Adipose tissue (tissue), 3 donors: Measurements from ENCODE around the gene PRKCD. TPM values are rescaled to one million over a fixed set of nuclear protein-coding genes. Genes with fewer than 3 reads are reported as not detected.

Source experiments
- H3K27ac ChIP-seq: one replicate; pipeline ENCODE4 v1.5.1; 2013; ENCODE audit warnings: low read depth, low read length
- WGBS, 3 donors: extraction: QIAGEN DNeasy Blood & Tissue Kit; methylation state at CpG; one replicate each; pipeline ENCODE4 v1.1.7; 2013; 5-methylcytosine and 5-hydroxymethylcytosine counted together
- polyA plus RNA-seq, 3 donors: library from polyadenylated mRNA; stranded (reverse); fragments of 200-250 nt; gene quantifications; one replicate each; pipeline ENCODE4 v1.2.3, GENCODE V29; 2013
- donor health status: healthy with polysubstance abuse.
- donor health status: Bipolar disorder and iron deficiency.
- donor health status: healthy.

The PRKCD gene
- polyA plus RNA-seq, 3 donors: 20.7 to 73.0 (median 29.6) TPM

DNA sequence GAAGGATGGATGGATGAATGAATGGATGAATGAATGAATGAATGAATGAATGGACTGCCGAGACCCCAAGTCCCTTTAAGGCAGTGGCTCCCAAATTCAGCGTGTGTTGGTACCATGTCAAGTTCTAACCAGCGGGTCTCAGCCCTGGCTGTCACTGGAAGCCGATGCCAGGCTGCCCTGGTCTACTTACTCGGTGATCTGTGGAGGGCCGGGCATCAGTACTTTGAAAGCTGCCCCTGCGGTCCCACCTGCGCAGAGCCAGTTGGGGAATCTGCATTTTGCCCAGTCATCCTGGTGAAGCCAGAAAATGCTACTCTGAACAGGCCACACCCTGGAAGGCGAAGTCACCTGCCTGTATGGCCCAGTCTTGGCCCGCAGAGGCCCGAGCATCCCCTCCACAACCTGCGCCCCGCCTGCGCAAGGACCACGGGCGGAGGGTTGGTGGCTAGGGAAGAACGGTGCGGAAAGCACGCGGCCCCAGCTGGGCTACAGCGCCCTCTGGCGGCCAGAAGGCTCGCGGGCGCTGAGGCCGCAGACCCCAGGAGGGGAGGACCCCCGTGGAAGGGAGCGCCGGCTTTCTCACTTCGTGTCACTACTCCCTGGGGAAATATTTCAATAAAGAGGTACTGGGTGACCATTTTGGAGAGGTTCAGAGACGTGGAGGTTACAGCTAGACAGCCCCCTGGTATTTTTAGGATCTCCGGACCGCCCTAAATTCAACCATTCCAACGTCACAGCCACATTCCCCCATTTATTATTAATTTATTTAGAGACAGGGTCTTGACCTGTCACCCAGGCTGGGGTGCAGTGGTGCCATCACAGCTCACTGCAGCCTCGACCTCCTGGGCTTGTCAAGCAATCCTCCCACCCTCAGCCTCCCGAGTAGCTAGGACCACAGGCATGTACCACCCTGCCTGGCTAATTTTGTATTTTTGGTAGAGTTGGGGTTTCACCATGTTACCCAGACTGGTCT is 34.9 kb downstream of the PRKCD start:
- H3K27ac ChIP-seq: no peak overlapping the region
- 23 to 24% (median 24%) methylated on average over 36 of the region's 36 CpGs for WGBS, 3 donors

DNA sequence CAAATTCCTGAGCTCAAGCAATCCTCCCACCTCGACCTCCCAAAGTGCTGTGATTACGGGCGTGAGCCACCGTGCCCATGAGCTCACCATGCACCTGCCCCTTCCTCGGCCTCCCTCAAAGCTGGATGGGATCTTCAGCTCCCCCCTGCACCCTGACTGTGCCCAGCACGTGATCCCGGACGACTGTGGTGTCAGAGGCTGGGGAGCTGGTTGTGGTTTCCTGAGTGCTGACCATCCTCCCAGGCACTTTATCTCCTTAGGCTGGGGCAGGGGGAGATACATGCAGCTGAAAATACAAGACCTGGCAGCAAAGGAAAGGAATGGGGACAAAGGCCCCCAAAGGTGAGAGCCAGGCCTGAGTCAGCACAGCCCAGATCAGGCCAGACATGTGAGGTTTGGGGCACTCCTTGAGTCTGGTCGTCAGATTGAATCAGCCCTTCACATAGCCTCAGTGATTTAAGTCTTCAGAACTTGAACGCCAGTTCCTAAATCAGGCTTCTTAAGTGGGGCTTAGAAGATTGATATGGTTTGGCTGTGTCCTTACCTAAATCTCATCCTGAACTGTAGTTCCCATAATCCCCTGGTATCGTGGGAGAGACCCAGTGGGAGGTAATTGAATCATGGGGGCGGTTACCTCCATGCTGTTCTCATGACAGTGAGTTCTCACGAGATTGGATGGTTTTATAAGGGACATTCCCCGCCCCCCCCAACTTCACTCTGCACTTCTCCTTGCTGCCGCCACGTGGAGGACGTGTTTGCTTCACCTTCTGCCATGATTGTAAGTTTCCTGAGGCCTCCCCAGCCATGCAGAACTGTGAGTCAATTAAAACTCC is 35.8 kb downstream of the PRKCD start:
- WGBS, 3 donors: 47 to 75% (median 55%) methylated on average over 17 of the region's 17 CpGs
- no peak overlapping the region for H3K27ac ChIP-seq

DNA sequence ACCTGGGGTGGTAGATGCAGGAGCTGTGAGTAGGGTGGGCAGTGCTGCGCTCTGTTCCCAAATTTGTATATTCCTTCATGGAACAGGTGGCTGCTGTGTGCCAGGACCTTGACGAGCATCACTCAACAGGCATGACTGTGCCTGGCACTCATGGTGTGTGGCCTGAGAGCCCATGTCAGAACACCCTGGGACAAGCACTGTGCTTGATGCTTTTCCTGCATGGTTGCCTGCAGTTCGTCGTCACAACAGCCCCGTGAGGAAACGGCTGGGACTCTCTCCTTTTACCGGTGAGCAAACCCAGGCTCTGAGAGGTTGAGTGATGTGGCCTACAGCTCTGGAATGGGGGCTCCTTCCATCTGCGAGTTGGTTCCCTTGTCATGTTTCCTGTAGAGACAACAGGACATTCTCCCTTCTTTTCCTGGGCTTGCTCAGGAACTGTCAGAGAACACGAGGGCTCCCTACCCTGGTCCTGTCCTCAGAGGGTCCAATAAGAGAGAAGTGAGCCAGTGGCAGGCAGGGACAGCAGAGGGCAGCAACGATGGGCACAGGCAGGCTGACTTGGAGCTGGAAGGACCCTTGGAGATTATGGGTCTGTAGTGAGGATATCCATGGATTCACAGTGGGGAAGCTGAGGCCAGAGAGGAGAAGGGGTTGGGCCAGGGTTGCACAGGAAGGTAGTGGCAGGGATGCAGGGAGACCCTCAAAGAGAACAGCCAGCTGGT is 37.4 kb downstream of the PRKCD start:
- 65 to 74% (median 73%) methylated on average over 10 of the region's 10 CpGs for WGBS, 3 donors

DNA sequence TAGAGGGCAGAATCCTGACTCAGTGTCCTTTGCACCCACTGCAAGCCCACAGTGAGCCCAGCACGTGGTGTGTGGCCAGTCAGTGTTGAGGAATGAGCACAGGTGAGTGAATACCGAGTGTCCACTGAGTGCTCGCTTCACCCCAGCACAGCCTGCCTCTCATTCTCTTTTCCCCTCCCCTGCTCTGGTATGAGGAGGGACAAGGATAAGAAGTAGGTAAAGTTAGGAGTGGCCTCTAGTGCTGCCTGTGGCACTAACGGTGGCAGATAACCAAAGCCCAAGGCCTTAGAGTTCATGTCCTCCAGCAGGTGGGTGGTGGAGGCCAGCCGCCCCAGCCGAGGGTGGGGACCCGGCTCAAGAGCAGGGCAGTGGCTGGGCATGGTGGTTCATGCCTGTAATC is 38.0 kb downstream of the PRKCD start:
- WGBS, 3 donors: 68 to 84% (median 78%) methylated on average over 7 of the region's 7 CpGs
- H3K27ac ChIP-seq: no peak overlapping the region

More for the DNA sequence above, 37.4 kb downstream of the PRKCD start:
- H3K27ac ChIP-seq: no peak overlapping the region

DNA sequence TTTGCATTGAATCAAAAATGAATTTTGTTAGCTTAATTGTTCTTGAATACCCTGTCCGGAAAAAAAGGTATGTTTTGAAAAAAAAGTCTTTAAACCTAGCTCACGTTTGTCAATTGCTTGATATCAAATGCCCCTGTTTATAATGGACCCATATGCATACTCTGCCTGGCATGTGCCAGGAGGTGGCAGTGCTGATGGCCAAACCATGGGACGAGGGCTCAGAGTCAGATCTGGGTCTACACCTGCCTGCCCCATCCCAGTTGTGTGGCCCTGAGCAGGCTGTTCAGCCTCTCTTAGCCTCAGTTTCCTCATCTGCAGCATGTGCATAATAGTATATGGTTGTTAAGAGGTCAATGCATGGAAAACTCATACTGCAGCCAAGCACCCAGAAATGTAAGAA is 38.8 kb downstream of the PRKCD start:
- no peak overlapping the region for H3K27ac ChIP-seq
- WGBS, 3 donors: 68 to 77% (median 71%) methylated on average over 3 of the region's 3 CpGs

DNA sequence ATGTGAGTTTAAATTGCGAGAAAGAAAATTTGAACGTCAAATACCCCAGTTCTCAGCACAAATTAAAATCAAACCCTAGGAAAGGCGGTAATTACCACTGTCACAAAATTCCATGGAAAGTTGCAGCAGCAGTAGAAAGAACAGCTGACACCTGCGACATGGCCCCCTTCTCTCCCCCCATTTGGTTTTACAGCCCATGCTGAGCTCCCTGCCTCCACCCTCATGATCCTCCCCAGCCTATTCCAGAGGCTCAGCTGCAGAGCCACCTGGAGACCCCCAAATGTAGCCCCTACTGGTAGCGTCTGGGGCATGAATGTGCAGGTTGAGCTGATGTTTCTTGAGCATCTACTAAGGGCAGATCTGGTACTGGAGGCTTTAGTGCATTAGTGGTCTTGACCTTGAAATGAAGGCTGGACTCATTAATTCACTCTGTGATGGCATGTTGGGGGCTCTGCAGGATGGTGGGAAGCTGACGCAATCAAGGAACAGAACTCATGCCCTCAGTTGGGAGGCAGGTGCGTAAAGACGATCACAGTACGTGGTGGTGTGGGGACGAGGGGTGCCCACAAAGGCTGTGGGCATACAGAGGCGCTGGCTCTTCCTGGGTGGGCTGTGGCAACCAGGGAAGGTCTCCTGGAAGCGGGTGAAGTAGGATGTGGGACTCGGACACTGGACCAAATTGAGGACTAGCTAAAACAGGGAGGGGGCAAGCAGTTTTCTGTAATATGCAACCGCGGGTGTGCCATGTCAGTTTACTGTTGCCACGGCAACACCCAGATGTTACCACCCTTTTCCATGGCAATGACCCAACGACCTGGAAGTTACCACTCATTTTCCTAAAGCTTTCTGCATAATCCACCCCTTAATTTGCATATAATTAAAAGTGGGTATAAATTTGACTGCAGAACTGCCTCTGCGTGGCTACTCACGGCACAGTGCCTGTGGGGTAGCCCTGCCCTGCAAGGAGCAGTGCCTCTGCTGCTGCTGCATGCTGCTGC is 39.8 kb downstream of the PRKCD start:
- WGBS, 3 donors: 82 to 90% (median 83%) methylated on average over 19 of the region's 19 CpGs

DNA sequence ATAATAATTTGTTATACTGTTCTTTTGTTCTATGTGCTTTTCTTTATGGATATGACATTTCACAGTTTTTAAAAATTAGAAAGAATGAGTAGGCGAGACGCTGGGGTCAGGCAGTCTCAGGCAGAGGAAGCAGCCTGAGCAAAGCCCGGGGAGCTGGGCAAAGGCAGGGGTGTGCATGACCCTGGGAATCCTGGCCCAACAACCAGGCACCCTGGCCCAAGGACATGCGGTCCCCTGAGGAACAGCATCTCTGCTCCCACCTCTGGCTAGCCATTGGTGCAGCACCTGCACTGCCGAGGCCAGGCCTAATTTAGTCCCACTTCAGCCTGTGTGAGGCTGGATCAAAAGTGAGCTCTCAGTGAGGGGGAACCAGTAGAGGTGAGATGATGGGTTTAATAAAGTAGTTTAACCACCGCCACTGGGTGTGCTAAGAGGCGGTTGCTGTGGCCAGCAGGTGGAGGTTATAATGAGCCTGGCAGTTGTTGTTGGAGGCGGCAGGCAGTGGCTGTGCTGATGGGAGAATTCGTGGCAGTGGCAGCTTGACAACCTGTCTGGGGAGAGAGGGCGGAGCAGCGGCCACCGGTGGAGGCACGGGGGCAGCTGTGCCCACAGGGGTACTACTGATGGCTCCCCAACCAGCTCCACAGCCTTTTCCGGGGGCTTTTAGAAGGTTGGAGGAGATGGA is 41.5 kb downstream of the PRKCD start:
- H3K27ac ChIP-seq: no peak overlapping the region
- 64 to 85% (median 82%) methylated on average over 12 to 14 of the region's 14 CpGs for WGBS, 3 donors

More for the DNA sequence above, 39.8 kb downstream of the PRKCD start:
- H3K27ac ChIP-seq: no peak overlapping the region

DNA sequence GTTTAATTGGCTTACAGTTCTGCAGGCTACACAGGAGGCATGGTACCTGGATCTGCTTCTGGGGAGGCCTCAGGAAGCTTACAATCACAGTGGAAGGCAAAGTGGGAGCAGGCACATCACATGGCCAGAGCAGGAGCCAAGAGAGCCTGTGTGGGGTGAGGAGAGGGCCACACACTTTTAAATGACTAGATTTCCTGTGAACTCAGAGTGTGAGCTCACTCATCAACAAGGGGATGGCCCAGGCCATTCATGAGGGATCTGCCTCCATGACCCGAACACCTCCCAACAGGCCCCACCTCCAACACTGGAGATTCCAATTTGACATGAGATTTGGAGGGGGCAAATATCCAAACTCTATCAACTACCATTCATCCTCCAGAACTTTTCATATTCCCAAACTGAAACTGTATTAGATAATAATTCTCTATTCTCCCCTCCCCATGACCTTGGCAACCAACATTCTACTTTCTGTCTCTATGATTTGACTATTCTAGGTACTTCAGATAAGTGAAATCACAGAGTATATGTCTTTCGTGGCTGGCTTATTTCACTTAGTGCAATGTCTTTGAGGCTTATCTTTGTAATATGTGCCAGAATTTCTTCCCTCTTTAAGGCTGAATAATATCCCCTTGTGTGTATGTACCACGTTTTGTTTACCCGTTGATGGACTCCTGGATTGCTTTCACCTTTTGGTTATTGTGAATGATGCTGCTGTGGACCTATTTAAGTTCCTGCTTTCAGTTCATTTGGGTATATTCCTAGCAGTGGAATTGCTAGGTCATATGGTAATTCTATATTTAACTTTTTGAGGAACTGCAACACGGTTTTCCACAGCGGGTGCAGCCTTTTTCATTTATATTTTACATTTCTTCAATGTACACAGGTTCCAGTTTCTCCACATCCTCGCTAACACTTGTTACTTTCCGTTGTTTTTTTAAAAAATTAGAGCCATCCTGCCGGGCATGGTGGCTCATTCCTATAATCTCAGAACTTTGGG is 51.0 kb downstream of the PRKCD start:
- WGBS, 3 donors: 62 to 79% (median 68%) methylated on average over 9 of the region's 9 CpGs
- H3K27ac ChIP-seq: no peak overlapping the region

DNA sequence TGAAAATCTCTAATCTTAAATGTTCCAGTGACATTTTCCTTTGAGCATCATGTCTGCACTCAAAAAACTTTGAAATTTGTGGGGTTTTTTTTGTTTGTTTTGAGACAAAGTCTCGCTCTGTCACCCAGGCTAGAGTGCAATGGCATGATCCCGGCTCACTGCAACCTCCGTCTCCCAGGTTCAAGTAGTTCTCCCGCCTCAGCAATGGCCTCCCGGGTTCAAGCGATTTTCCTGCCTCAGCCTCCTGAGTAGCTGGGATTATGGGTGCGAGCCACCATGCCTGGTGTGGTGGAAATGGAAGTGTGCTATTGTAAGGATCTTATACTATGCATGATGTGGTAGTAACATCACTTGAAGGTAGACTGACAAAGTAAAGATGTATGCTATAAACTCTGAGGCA is 52.3 kb downstream of the PRKCD start:
- WGBS, 3 donors: 93 to 95% (median 95%) methylated on average over 7 of the region's 7 CpGs

DNA sequence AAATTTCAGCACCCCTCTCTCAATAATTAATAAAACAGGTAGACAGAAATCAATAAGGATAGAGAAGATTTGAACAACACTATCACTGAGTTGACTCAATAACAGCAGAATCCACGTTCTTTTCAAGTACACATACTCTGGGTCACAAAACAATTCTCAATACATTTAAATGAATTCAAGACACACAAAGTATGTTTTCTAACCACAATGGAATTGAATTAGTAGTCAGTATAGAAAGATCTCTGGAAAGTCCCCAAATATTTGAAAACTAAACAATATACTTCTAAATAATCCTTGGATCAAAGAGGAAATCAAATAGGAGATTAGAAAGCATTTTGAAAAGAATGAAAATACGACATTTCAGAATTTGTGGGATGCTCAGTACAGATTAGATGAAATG is 54.8 kb downstream of the PRKCD start:
- H3K27ac ChIP-seq: no peak overlapping the region
- WGBS, 3 donors: 59 to 75% (median 70%) methylated on average over 2 of the region's 2 CpGs

More for the DNA sequence above, 52.3 kb downstream of the PRKCD start:
- H3K27ac ChIP-seq: no peak overlapping the region

DNA sequence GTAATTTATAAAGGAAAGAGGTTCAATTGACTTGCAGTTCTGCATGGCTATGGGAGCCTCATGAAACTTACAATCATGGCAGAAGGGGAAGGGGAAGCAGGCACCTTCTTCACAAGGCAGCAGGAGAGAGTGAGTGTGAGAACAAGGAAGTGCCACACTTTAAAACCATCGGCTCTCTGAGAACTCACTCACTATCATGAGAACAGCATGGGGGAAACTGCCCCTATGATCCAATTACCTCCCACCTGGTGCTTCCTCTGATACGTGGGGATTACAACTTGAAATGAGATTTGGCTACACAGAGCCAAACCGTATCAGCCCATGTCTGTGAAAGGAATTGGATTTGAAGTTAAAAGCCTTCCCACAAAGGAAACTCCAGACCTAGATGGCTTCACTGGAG is 55.7 kb downstream of the PRKCD start:
- no peak overlapping the region for H3K27ac ChIP-seq
- WGBS, 3 donors: 40 to 44% (median 43%) methylated on average over 3 of the region's 3 CpGs

DNA sequence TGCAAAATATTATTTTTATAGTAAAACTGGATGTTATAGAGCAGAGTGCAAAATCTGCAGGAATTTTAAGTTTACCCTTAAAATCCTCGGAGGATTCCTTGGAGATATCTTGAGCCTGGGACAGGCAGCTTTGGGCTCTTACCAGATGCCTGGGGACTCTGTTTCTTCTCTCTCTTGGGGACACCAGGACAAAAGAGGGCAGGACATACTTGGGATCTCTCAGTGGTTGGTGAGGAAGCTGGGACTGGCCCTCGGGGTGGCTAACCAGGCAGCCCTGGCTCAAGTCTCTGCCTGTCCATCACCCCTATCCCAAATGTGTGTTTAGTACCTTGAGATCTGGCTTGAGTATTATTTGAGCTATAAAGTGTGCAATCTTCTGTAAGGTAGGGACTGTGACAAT is 56.2 kb downstream of the PRKCD start:
- H3K27ac ChIP-seq: no peak overlapping the region
- 60 to 90% (median 83%) methylated on average over 2 of the region's 2 CpGs for WGBS, 3 donors

DNA sequence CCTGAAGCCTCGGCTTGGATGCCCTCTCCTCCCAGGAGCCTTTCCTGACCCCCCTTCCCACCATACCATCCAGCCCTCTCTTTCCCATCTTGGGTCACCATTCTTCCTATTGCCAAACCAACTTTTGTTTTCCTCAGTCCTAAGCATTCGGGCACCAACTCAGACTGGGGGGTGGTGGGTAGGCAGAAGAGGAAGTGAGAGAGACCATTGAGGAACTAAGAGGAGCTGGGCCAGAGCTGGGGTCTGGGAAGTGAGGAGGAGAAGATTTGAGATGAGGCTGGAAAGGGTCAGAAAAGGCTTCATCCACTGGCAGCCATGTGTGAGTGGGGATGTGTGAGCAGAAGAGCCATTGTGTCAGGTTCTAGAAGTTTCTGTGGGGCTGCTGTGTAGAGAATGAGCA is 57.1 kb downstream of the PRKCD start:
- no peak overlapping the region for H3K27ac ChIP-seq
- 46 to 88% (median 47%) methylated on average over 2 of the region's 2 CpGs for WGBS, 3 donors

DNA sequence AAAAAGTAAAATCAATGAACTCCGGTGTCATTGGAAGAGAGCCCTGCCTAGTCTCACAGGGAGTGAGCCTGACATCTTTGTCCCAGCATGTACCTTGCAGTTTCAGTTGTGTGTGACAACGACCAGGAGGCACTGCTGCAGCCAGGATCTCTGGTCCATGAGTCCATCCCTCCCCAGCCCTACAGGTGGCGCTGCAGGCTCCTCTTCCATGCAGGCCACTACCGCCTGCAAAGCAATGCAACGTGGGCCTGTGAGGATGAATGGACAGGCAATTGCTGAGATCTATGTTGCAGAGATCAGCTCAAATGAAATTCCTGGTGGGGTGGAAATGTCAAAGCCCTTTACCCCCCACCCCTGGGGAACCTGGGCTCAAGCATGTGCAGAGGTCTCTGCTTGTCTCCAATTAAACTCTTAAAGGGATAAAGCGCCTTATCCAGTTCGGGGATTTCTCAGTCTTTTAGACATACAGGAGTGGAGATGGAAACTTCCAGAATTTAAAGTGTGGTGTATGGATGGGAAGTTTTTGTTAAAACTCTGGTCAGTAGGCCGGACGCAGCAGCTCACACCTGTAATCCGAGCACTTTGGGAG is 59.0 kb downstream of the PRKCD start:
- 42 to 46% (median 45%) methylated on average over 10 of the region's 10 CpGs for WGBS, 3 donors
- no peak overlapping the region for H3K27ac ChIP-seq

DNA sequence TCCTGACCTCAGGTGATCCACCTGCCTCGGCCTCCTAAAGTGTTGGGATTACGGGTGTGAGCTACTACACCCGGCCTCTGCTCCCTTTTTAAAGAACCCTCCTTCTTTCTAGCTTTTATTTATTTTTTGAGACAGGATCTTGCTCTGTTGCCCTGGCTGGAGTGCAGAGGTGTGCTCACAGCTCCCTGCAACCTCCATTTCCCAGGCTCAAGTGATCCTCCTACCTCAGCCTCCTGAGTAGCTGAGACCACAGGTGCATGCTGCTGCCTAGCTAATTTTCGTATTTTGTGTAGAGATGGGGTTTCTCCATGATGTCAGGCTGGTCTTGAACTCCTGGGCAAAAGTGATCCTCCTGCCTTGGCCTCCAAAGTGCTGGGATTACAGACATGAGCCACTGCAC is 60.3 kb downstream of the PRKCD start:
- WGBS, 3 donors: 80 to 96% (median 83%) methylated on average over 4 of the region's 4 CpGs
- H3K27ac ChIP-seq: no peak overlapping the region

DNA sequence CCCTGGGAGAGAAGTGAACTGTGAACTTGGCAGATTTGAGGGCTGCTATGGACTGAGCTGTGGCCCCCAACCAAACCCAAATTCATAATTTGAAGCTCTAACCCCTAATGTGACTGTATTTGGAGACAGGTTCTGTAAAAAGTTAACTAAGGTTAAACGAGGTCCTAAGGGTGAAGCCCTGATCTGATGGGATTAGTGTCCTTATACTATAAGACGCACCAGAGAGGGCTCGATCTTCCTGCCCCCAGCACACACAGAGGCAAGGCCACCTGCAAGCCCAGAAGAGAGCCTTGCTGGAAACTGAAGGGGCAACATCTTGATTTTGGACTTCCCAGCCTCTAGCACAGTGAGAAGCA is 60.8 kb downstream of the PRKCD start:
- WGBS, 3 donors: 81 to 90% (median 90%) methylated on average over 3 of the region's 3 CpGs

More for the DNA sequence above, 60.8 kb downstream of the PRKCD start:
- no peak overlapping the region for H3K27ac ChIP-seq
